ENCODE data around the gene SIRT5.

SIRT5 gene

GRCh38 chr6:13663986-13664385 lies 89.6 kb downstream of the SIRT5 start:
- no peak overlapping the region for H3K27ac ChIP-seq (ENCODE audit: insufficient read depth in 1 of 2, low read depth in 1 of 2, low read length in 2 of 2, poor library complexity in 1 of 2, severe bottlenecking in 2 of 2)
- H3K36me3 ChIP-seq (ENCODE audit: control insufficient read depth in 4 of 4, insufficient read depth in 4 of 4, low read length in 3 of 4): peaks cover 0 to 3% (median under 1%) of the 10 kb centered on the region in 4 experiments
- POLR2A ChIA-PET: no interaction called here
- H3K27me3 ChIP-seq (replicated peaks in 2 of 5; ENCODE audit: control insufficient read depth in 4 of 5, insufficient read depth in 5 of 5, low read length in 4 of 5): no peaks in the 10 kb centered on the region
- H3K4me1 ChIP-seq (ENCODE audit: control extremely low read depth in 1 of 4, control insufficient read depth in 4 of 4, insufficient read depth in 4 of 4, low read length in 3 of 4): no peaks in the 10 kb centered on the region
- peaks cover 0 to 6% (median 0%) of the 10 kb centered on the region in 5 experiments for H3K9me3 ChIP-seq (ENCODE audit: control extremely low read depth in 1 of 5, control insufficient read depth in 4 of 5, insufficient read depth in 2 of 5, low read depth in 1 of 5, low read length in 4 of 5)
- 100% methylated on average over 2 of the region's 4 CpGs for WGBS (ENCODE audit: insufficient coverage)
- CTCF ChIA-PET: interaction anchor here (0.7 to 1.2 kb wide), 2 partner anchors 9 to 25 kb away, joined by 3 to 4 read pairs; no protein-coding TSS in a partner anchor
- DNase-seq: no peak
- no peak overlapping the region for H3K4me3 ChIP-seq (ENCODE audit: control insufficient read depth in 1 of 7, extremely low read depth in 1 of 7, insufficient read depth in 4 of 7, low read depth in 2 of 7, low read length in 6 of 7)
